ENCODE measurements around the gene SGTA. TPM values are rescaled to one million over a fixed set of nuclear protein-coding genes. Genes with fewer than 3 reads are reported as not detected.

SGTA gene
- total RNA-seq, 1 donor from 2014 or later = 72.6 TPM

GRCh38 chr19:2803486-2804155 lies 20.5 kb upstream of the SGTA start:
- peaks cover 12% of the 10 kb centered on the region for H3K4me1 ChIP-seq
- no peaks in the 10 kb centered on the region for H3K9me3 ChIP-seq (replicated peaks)
- peaks cover 60% of the 10 kb centered on the region for H3K36me3 ChIP-seq
- intact Hi-C loops (cut with micrococcal nuclease) = no loop called here
- no peak overlapping the region for H3K4me3 ChIP-seq
- TF ChIP-seq CTCF (IDR thresholded peaks at IDR 0.05; ENCODE audit: borderline replicate concordance) = no peak
- no peak overlapping the region for H3K27ac ChIP-seq (replicated peaks)
- no peaks in the 10 kb centered on the region for H3K27me3 ChIP-seq (ENCODE audit: low read depth)
- DNase-seq = no peak

- DNase-seq = no peak
- Histone ChIP-seq H3K27ac (replicated peaks) (no peak overlapping the region), H3K4me1 (peaks cover 20% of the 10 kb centered on the region), H3K4me3 (no peak overlapping the region), H3K27me3 (ENCODE audit: low read depth) (no peaks in the 10 kb centered on the region), H3K36me3 (peaks cover 57% of the 10 kb centered on the region), H3K9me3 (replicated peaks) (no peaks in the 10 kb centered on the region)
- no peak for TF ChIP-seq CTCF (IDR thresholded peaks at IDR 0.05; ENCODE audit: borderline replicate concordance)
- intact Hi-C loops (cut with micrococcal nuclease) = no loop called here
Measured at GRCh38 chr19:2802826-2803225, 19.8 kb upstream of the SGTA start.

GRCh38 chr19:2800506-2800905 lies 17.4 kb upstream of the SGTA start:
- peak; percentile 41 for DNase-seq
- H3K36me3 ChIP-seq = peaks cover 44% of the 10 kb centered on the region
- intact Hi-C loops (cut with micrococcal nuclease) = no loop called here
- TF ChIP-seq CTCF (IDR thresholded peaks at IDR 0.05; ENCODE audit: borderline replicate concordance) = no peak
- no peak overlapping the region for H3K4me3 ChIP-seq
- no peaks in the 10 kb centered on the region for H3K27me3 ChIP-seq (ENCODE audit: low read depth)
- H3K9me3 ChIP-seq (replicated peaks) = no peaks in the 10 kb centered on the region
- peak overlapping the region; percentile 92 for H3K27ac ChIP-seq (replicated peaks)
- H3K4me1 ChIP-seq = peaks cover 43% of the 10 kb centered on the region

GRCh38 chr19:2799273-2800020 lies 16.4 kb upstream of the SGTA start:
- H3K4me3 ChIP-seq = no peak overlapping the region

GRCh38 chr19:2798733-2799132 lies 15.7 kb upstream of the SGTA start:
- no peak for TF ChIP-seq CTCF (IDR thresholded peaks at IDR 0.05; ENCODE audit: borderline replicate concordance)
- H3K4me1 ChIP-seq = peaks cover 47% of the 10 kb centered on the region
- H3K4me3 ChIP-seq = no peak overlapping the region
- H3K36me3 ChIP-seq = peaks cover 48% of the 10 kb centered on the region
- no peaks in the 10 kb centered on the region for H3K9me3 ChIP-seq (replicated peaks)
- H3K27ac ChIP-seq (replicated peaks) = peak overlapping the region; percentile 92
- peak; percentile 78 for DNase-seq
- no peaks in the 10 kb centered on the region for H3K27me3 ChIP-seq (ENCODE audit: low read depth)
- intact Hi-C loops (cut with micrococcal nuclease) = no loop called here

More at GRCh38 chr19:2799273-2800020, 16.4 kb upstream of the SGTA start:
- Histone ChIP-seq H3K36me3 (peaks cover 45% of the 10 kb centered on the region), H3K27ac (replicated peaks) (peak overlapping the region; percentile 92), H3K27me3 (ENCODE audit: low read depth) (no peaks in the 10 kb centered on the region), H3K9me3 (replicated peaks) (no peaks in the 10 kb centered on the region), H3K4me1 (peaks cover 47% of the 10 kb centered on the region)
- no peak for TF ChIP-seq CTCF (IDR thresholded peaks at IDR 0.05; ENCODE audit: borderline replicate concordance)
- intact Hi-C loops (cut with micrococcal nuclease) = no loop called here
- DNase-seq = no peak

All from left ventricle myocardium inferior (tissue), 1 donor.